GM10266 (cell line): ENCODE results near the gene SRPX.

Source experiments
- DNase-seq: peaks from one replicate; pipeline ENCODE4 v3.0.0; 2012; ENCODE audit errors: extremely low spot score
- TF ChIP-seq, protein P1 (sequence below): IDR thresholded peaks from 2 replicates; pipeline ENCODE4 v1.5.1; 2012; ENCODE audit warnings: mild to moderate bottlenecking, low read depth; ENCODE audit not compliant: control insufficient read depth, insufficient read depth; ENCODE audit errors: missing control alignments

SRPX gene

DNA sequence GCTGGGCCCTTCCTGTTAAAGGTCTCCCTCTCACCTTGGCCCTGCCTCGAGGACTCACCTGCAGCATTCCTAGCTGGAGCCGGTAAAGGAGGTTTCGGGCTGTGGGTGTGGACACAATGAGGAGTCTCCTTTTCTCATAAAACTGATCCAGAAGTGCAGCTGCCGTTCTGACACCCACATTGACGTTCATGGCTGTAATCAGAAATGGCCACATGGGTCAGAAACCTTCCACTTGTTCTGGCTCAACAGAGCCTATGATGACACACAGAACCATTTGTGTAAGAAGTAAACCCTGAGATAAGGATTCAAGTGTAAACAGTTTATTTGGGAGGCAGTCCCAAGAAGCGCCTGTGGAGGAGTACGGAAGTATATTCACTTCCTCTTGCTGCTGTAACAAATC lies 63.8 kb downstream of the SRPX start:
- TF ChIP-seq, protein P1, sequence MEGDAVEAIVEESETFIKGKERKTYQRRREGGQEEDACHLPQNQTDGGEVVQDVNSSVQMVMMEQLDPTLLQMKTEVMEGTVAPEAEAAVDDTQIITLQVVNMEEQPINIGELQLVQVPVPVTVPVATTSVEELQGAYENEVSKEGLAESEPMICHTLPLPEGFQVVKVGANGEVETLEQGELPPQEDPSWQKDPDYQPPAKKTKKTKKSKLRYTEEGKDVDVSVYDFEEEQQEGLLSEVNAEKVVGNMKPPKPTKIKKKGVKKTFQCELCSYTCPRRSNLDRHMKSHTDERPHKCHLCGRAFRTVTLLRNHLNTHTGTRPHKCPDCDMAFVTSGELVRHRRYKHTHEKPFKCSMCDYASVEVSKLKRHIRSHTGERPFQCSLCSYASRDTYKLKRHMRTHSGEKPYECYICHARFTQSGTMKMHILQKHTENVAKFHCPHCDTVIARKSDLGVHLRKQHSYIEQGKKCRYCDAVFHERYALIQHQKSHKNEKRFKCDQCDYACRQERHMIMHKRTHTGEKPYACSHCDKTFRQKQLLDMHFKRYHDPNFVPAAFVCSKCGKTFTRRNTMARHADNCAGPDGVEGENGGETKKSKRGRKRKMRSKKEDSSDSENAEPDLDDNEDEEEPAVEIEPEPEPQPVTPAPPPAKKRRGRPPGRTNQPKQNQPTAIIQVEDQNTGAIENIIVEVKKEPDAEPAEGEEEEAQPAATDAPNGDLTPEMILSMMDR: no peak

DNA sequence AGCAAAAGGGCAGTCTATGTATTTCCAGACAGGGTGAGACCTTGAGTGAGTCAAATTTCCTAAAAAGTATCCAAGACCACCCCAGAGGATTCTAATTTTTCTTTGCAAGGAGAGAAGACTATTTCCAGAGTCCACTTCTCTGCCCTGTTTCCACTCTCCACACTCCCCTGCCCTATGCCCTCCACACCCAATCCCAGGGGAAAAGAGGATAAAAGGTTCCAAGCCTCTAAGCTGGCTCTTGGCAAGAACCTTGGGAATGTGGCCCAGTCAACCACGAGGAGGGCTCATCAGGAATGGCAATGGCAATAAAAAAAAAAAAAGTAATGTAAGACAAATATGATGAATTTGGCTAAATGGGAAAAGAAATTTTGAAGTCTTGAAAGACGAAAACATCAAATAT lies 65.9 kb downstream of the SRPX start:
- TF ChIP-seq, protein P1: no peak
- DNase-seq: no peak

More for the DNA sequence above, 63.8 kb downstream of the SRPX start:
- DNase-seq: no peak

DNA sequence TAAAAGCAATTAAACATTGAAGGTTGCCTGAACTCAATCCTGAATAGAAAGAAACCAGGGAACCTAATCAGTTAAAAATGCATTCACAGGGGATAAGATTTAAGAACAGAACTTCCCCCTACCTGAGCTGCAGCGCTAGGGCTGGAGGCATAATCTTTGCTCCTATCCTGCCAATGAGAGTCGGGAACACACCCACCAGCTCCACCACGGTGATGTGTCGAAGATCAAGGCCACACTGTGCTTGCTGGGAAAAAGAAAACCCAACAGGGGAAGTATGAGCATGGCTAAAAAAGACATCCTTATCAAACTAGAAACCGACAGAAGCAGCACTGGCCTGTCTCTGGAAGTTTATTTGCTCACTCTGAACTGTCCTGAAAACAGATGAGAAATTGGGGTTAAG lies 66.3 kb downstream of the SRPX start:
- TF ChIP-seq, protein P1: no peak
- DNase-seq: no peak

DNA sequence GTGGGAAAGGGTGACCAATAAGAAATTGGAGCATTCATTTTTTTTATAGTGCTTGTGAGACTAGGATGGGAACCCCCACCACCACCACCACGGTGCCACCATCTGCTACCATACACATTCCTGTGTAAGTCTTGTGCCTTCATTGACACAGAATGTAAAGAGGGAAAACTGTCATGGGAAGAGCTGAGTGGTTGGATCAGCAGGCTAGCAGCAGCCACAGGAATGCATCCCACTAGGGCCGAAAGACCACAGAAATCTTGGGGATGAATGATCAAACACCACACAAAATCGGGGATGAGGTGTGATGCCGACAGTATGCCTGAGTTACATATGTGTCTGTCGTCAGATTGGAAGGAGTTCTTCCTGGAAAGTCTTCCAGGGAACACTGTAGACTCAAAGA lies 69.2 kb downstream of the SRPX start:
- DNase-seq: no peak
- TF ChIP-seq, protein P1: no peak

DNA sequence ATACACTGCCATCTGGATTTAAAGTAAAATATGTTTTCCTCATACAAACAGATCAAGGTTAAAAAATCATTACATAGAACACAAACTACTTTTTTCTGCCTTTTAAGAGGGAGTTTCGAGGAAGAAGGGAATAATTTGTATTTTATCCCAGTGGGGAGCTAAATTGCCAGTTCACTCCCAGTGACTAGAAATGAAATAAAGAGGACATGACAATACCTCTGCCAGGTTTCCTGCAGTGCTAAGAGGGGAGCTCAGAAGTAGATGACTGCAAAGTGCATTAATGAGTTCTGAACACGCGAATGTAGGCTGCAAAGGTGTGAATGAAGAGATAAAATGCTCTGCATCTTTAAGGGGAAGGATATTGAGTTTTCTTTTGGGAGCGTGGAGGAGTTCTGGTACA lies 69.7 kb downstream of the SRPX start:
- DNase-seq: no peak
- TF ChIP-seq, protein P1: no peak

DNA sequence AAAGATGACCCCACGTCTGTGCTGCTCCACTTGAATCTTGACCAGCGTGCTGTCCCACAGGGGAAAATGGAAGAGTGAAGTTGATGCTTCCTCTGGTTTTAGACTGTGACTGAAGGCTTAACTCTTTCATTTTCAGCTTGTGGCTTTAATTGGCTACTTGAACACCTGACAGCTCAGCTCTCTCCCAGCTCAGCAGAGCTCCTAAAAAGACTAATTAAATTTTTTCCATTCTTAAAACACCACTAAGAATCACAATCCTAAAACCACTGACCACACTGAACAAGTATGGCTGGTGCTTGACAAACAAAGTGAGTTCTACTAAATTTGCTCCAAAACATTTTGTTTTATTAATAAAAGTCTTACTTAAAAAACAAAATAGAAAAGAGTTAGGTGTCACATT lies 71.7 kb downstream of the SRPX start:
- TF ChIP-seq, protein P1: no peak
- no peak for DNase-seq

DNA sequence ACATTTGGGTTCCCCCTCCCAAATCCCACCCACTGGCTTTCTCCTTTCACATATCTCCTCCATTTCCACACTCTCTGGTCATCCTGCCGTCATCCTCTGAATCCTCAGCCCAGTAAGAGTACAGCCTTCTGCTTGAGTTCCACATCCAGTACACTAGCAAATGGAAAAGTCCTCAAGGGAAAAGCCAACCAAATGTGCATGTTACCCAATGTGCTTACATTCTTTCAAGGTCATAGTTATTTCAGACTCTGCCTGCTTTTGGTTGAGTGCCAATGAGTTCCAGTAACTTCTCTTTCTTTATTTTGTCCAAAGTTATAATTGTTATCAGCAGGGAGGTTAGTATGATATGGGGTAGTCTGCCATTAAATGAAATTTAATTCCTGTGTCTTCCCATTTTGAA lies 78.1 kb downstream of the SRPX start:
- DNase-seq: no peak

More for the DNA sequence above, 78.1 kb downstream of the SRPX start:
- TF ChIP-seq, protein P1: no peak
